ENCODE results near the gene PCDH9. TPM values are rescaled to one million over a fixed set of nuclear protein-coding genes. Genes with fewer than 3 reads are reported as not detected.

Gene PCDH9
- total RNA-seq, 1 donor from 2014 or later: 10.4 TPM

DNA sequence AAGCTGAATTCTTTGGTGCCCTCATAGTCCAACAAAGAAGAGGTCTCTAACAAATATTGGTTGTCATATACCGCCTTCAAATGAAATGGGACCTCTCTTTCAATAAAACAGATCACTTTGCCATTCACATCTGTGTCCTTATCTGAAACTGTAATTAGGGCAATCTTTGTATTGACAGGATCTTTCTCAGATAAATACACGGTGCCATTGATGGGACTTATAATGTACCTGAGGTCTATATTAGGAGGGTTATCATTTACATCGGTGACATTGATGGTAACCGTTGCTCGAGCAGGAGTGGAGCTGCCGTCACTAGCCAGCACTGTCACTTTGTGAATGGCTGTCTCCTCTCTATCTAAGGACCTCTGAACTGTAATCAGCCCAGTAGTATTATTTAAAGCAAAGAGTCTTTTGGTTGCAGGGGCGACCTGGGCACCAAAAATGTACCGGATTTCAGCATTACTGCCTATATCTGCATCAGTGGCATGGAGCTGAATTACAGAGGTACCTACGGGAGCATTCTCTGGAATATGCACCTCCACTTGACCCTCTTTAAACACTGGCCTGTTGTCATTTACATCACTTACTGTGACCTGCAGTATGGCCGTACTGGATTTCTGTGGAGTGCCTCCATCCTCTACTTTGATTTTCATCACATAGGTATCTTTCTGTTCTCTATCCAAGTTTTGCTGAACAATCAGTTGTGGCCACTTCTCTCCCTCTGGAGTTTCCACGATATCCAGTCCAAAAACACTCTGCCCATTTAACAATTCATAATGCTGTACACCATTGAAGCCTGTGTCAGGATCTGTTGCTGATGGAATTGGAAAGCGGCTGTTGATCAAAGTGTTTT lies 2.8 kb downstream of the PCDH9 start:
- H4K20me1 ChIP-seq (ENCODE audit: insufficient read depth, low read length): no peaks in the 10 kb centered on the region
- H3K27me3 Mint-ChIP-seq (ENCODE audit: low read depth, unreplicated experiment): peaks cover 1% of the 10 kb centered on the region
- no peak overlapping the region for H3K4me3 Mint-ChIP-seq (ENCODE audit: unreplicated experiment)
- peak overlapping the region; percentile 98 for H3K4me2 ChIP-seq (ENCODE audit: low read length)
- no peak overlapping the region for H3K27ac Mint-ChIP-seq (ENCODE audit: unreplicated experiment)
- no peak overlapping the region for H3K4me3 ChIP-seq (ENCODE audit: insufficient read depth, low read depth, low read length)
- peaks cover 16% of the 10 kb centered on the region for H3K4me1 Mint-ChIP-seq (ENCODE audit: low read depth, unreplicated experiment)
- H3K79me2 ChIP-seq (ENCODE audit: insufficient read depth, low read length): peaks cover 11% of the 10 kb centered on the region
- H3K27ac ChIP-seq (ENCODE audit: low read depth, low read length): no peak overlapping the region
- no peaks in the 10 kb centered on the region for H3K9me3 ChIP-seq (ENCODE audit: insufficient read depth, low read depth, low read length)
- DNase-seq (ENCODE audit: low read depth): no peak
- H3K4me1 ChIP-seq (ENCODE audit: insufficient read depth, low read length): peaks cover 12% of the 10 kb centered on the region
- no peaks in the 10 kb centered on the region for H3K36me3 Mint-ChIP-seq (ENCODE audit: low read depth, unreplicated experiment)
- H3K36me3 ChIP-seq (ENCODE audit: insufficient read depth, low read length): no peaks in the 10 kb centered on the region
- H3K9ac ChIP-seq (ENCODE audit: low read length): no peak overlapping the region
- H3K27me3 ChIP-seq (ENCODE audit: insufficient read depth, low read length): no peaks in the 10 kb centered on the region
- FAIRE-seq: no peak
- TF ChIP-seq, protein P1, sequence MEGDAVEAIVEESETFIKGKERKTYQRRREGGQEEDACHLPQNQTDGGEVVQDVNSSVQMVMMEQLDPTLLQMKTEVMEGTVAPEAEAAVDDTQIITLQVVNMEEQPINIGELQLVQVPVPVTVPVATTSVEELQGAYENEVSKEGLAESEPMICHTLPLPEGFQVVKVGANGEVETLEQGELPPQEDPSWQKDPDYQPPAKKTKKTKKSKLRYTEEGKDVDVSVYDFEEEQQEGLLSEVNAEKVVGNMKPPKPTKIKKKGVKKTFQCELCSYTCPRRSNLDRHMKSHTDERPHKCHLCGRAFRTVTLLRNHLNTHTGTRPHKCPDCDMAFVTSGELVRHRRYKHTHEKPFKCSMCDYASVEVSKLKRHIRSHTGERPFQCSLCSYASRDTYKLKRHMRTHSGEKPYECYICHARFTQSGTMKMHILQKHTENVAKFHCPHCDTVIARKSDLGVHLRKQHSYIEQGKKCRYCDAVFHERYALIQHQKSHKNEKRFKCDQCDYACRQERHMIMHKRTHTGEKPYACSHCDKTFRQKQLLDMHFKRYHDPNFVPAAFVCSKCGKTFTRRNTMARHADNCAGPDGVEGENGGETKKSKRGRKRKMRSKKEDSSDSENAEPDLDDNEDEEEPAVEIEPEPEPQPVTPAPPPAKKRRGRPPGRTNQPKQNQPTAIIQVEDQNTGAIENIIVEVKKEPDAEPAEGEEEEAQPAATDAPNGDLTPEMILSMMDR (IDR thresholded peaks at IDR 0.05; ENCODE audit: insufficient read depth, low read depth, low read length): no peak
- TF ChIP-seq EZH2 (IDR thresholded peaks at IDR 0.05; ENCODE audit: insufficient read depth, low read length): no peak
- no peaks in the 10 kb centered on the region for H3K9me3 Mint-ChIP-seq (ENCODE audit: unreplicated experiment)
- H2AFZ ChIP-seq (ENCODE audit: low read depth, low read length): no peak overlapping the region

DNA sequence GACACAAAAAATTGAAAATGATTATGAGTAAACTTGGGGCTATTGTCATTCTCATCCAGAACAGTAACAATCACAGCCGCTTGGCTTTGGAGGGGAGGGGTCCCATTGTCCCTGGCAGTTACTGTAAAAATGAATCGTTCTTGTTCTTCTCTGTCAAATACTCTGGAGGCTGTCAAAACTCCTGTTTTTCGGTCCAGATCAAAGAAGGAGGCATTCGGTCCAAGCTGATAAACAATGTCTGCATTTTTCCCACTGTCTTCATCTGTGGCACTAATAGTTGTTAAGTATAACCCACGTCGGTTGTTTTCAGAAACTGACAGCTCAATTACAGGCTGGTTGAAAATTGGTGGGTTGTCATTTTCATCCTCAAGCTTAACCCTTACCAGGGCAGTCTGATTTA lies 3.4 kb downstream of the PCDH9 start:
- Histone ChIP-seq H3K79me2 (ENCODE audit: insufficient read depth, low read length) (peaks cover 11% of the 10 kb centered on the region), H3K9ac (ENCODE audit: low read length) (no peak overlapping the region), H4K20me1 (ENCODE audit: insufficient read depth, low read length) (no peaks in the 10 kb centered on the region), H2AFZ (ENCODE audit: low read depth, low read length) (no peak overlapping the region), H3K27ac (ENCODE audit: low read depth, low read length) (no peak overlapping the region), H3K36me3 (ENCODE audit: insufficient read depth, low read length) (no peaks in the 10 kb centered on the region), H3K4me2 (ENCODE audit: low read length) (no peak overlapping the region), H3K4me1 (ENCODE audit: insufficient read depth, low read length) (peaks cover 12% of the 10 kb centered on the region), H3K27me3 (ENCODE audit: insufficient read depth, low read length) (no peaks in the 10 kb centered on the region), H3K9me3 (ENCODE audit: insufficient read depth, low read depth, low read length) (no peaks in the 10 kb centered on the region), H3K4me3 (ENCODE audit: insufficient read depth, low read depth, low read length) (no peak overlapping the region)
- DNase-seq (ENCODE audit: low read depth) (no peak), FAIRE-seq (no peak)
- TF ChIP-seq, protein P1 (IDR thresholded peaks at IDR 0.05; ENCODE audit: insufficient read depth, low read depth, low read length): no peak
- TF ChIP-seq EZH2 (IDR thresholded peaks at IDR 0.05; ENCODE audit: insufficient read depth, low read length): no peak
- Mint-ChIP-seq H3K9me3 (ENCODE audit: unreplicated experiment) (no peaks in the 10 kb centered on the region), H3K27me3 (ENCODE audit: low read depth, unreplicated experiment) (peaks cover 1% of the 10 kb centered on the region), H3K36me3 (ENCODE audit: low read depth, unreplicated experiment) (no peaks in the 10 kb centered on the region), H3K4me1 (ENCODE audit: low read depth, unreplicated experiment) (peaks cover 16% of the 10 kb centered on the region), H3K27ac (ENCODE audit: unreplicated experiment) (no peak overlapping the region), H3K4me3 (ENCODE audit: unreplicated experiment) (no peak overlapping the region)

Data from astrocyte (in vitro differentiated cells and primary cell).